Measurements from ENCODE around the gene PCK2.

The PCK2 gene

DNA sequence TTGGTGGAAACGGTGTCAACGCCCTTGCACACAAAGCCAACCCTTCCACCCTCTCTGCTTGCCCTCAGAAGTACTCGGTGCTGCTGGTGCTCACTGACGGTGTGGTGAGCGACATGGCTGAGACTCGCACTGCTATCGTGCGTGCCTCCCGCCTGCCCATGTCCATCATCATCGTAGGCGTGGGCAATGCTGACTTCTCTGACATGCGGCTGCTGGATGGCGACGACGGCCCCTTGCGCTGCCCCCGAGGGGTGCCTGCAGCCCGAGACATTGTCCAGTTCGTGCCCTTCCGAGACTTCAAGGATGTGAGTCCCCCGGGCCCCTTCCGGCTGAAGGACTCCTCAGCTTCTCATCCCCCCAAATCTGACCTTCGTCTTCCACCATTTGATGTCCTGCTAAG, 17.0 kb upstream of the PCK2 start:
- no peak for DNase-seq

DNA sequence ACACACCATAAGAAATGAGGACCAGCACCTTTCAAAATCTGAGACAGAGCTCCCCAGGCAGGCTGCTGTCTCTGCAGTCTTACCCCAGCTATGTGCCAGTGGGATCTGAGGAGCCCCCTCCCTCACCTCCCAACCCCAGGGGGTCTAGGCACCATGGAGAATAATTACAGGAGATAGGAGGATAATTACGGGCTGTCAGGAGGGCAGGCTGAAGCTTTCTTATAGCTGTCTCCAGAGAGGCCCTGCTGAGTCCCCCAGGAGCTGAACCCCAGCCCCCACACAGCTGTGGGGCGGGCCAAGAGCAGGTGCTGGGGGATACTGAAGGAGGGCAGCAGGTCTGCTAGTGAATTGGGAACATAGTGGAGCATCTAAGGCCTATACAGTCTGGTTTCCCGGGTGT, 16.0 kb upstream of the PCK2 start:
- no peak for DNase-seq

DNA sequence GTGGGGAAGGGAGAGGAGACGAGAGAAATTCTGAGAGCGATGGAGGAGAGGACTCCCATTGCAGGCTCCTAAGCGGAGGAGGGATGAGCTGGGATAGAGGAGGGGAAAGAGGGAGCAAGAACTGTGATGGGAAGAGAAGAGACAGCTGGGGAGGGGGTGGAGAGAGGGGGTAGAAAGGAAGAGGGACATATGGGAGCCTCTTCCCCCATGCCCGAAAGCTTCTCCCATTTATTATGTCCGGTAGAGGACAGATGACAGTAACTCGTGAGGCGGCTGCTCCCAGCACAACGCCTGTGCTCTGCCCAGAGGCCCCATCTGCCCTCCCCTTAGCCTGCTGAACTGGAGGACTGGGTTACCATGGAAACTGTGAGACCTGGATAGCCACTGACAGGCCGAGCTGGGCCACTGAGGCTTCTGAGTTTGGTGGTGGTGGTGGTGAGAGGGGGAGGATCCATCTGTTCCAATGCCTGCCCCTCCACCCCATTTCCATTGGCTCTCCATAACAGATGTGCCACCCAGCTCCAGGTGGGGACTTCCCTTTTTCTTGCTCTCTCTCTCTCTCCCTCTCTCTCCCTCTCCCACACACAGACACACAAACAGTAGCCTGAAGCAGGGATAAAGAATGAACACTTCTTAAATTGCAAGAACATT, 14.5 kb upstream of the PCK2 start:
- no peak for DNase-seq

DNA sequence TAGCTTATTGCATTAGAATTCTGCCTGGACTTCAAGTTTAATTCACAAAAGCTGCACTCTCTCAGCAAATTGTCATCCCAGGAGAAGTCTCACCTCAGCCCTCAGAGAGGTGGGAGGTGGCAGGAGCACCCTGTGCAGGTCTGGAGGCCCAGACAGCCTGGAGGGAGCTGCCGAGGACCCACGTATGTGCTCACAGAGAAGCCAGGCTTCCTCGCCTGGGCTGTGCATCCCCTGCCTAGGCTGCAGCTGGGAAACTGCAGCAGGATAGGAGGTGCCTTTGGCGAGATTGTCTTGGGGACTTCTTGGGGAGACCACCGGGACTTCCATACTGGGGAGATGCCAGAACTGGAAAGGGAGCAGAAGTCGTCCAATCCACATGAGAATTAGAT, 14.0 kb upstream of the PCK2 start:
- DNase-seq, result no peak

DNA sequence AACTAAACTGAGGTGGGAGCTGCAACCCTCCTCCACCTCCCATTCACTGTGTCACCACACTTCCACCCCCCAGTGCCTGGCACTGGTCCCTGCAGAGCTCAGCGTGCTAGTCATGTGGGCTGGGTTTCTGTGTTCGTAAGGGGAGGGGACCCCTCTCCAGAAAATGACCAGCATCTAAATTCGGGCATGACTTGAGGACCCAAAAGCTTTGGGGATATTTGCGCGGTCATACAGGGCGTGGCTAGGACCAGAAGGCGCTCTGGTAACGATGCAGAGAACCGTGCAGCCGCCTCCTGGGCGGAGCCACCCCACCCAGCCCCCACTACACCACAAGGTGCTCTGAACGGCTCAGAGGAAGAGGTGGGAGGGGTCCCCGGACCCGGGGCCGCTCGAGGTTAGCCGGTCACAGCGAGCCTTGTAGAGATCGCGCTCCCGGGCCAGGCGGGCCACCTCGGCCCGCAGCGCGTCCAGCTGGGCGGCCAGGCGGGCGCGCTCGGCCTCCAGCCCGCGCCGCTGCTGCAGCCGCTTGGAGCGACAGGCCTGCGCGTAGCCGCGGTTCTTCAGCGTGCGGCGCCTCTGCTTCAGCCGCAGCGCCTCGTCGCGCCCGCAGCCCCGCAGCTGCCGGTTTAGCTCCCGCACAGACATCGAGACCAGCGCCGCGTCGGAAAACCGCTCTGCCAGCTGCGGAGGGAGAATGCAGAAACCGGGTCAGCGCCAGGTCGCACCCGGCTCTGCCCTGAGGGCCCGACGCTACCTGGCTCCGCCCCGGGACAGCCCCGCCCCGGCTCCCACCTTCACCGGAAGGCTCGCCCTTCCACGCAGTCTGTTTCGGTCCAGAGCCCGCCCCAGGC, 13.0 kb upstream of the PCK2 start:
- peak; percentile 4 to 35 for DNase-seq

DNA sequence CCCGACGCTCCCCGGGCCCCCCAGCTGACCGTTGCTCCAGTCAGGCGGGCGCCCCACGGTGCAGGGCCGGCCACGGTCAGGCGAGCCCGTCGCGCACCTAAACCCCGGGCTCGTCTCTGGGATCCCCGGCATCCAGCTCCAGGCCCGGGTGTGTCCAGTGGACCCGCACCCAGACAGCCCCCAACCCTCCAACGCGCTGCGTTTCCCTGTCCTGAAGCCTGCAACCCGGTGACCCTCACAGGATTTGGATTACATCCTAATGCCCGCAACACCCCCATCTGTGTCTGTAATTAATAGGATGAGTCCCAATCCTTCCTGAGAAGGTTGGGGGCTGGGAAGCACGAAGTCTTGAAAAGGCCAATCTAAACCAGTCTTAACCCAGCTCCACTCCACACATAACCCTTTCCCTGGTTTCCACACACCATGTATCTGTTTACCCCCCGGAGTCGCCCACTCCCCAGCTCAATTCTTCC, 12.3 kb upstream of the PCK2 start:
- no peak for DNase-seq

DNA sequence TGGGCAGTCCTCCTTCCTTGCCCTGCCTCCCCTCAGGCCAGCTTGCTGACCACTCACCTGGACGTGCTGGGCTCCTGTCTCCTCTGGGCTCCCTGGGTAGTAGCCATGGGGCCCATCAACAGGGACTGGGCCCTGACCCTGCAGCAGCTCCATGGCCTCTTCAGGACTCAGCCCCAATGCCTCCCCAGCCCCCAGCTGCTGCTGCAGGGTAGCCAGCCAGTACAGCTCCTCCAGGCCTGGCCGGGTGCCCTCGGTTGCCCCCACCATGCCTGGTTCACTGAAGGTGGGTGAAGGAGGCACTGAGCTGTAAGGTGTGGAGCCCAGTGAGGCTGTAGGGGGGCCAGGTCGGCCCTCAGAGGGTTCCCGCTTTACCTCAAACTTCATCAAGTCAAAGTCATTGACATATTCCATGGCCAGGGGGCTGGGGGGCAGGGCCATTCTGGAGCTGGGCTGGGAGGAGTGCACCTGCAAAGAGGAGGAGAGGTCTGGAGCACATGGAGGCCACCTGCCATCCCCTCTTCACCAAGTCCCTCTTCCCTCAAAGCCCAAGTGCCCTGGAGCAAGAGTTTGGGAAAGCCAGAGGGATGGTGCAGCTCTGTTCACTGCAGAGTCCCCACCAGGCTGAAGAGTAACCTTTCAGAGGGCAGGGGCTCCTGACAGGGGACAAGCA, 11.6 kb upstream of the PCK2 start:
- DNase-seq, result no peak

DNA sequence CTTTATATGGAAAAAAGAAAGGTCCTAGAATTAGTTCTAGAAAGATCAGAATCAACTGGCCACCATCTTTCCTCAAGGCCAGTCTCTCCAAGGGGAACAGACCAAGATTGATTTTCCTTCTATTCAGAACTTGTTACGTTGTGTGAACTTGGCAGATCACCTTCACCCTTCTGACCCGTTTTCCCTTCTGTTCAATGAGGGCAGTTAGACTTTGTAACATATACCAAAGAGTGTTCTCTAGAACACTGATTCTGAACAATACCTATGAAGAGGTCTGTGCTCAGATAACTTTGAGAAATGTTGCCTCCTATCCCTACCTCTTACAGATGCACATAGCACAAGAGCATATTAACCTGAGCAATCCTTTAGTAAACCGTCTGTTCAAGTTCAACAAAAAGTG, 10.6 kb upstream of the PCK2 start:
- no peak for DNase-seq

DNA sequence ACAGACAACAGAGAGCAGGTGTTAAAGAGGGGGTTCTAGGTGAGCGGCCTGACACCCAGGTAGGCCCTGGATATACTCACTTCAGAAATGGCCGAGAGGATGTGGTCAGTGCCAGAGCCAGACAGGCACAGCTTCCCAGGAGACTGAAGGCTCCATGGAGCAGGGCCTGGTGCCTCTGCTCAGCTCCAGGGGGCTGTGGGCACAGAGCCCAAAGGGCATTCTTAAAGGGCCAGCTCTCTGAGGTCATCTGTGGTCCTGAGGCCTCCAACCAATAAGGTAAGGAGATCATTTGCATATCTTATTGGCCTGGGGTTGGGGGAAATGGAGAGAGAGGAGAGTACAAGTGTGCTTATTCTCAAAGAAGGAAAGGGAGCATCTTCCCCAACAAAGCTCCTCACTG, 9.7 kb upstream of the PCK2 start:
- no peak for DNase-seq

DNA sequence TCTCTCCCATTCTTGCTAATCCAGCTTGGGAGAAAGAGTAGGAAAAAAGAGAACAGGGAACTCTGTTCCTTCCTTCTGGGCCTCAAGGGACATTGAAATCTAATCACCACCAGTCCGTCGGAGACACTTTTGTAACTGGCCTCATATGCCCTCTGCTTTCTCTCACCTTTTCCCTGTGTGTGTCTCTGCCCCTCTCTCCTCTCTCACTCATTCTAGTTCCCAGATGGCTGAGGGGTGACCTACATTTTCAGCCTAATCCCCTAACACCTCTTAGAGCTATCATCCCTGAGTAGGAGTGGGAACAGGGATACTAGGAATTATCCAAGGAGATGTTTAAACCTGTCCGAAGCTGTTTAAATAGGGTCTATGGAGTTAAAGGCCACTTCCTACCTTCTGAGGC, 8.9 kb upstream of the PCK2 start:
- no peak for DNase-seq

DNA sequence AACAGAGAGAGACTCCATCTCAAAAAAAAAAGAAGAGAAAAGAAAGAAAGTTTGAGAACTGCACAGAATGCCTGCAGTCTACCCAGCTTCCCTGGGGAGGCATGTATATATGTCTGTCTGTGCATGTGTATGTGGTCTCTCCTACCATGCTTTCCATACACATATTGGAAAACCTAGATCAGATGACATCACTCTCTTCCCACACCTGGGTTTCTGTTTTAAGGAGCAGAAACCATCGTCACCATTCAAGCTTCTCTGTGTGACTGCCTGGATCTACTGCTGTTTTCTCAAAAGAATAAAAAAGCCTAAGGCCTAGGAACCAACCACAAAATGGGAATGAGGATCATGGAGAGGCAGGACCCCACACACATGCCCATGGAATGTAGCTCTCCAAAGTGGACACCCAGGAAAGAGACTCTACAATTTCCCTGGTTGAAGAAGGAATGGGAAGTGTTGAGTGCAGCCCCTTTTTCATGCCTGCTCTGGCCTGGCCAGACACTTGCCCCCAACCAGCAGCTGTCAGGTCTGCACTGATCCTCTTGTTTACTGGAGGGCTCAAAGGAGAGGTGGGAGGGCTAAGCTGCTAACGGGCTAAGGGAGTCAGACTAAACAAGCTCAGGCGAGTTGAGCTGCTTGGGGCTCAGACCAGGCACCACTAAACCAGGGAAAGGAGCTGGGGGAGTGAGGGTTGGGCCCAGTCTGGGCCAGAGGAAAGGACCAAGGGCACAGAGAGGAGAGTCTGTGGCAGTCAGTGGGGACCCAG, 7.7 kb upstream of the PCK2 start:
- no peak for DNase-seq

DNA sequence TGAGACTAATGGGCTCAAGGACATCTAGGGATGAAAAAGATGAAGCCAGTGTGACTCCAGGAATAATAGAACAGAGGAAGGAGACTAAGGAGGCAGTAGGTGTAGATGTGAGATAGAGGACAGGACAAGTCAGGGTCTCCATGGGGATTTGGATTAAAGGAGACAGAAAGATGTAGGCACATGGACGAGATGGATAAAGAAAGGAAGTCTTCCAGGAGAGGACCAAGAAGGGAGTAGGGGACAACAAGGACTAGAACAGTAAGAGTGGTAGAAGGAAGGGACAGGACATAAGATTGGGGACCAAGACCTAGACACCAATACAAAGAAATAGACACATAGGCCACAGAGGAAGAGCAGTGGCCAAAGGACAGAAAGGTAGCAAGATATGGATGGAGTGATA, 7.1 kb upstream of the PCK2 start:
- no peak for DNase-seq

DNA sequence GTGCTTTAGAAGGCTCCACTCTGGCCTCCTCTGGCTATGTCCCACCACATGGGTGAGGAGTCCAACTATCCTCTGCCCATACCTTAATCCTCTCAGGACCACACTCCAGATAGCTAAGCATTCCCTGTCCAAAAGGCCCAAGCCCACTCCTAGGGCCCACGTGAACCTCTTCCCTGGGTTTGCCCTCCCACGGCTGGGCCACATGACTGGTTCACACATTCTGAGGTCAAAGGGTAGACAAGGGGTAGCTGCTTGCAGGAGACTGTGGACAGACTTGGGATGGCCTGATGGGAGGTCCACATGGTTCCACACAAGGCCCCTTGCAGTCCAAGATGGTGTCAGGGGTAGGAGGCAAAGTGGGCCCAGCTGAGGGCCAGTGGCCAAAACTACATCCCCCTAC, 6.0 kb upstream of the PCK2 start:
- DNase-seq, result no peak

DNA sequence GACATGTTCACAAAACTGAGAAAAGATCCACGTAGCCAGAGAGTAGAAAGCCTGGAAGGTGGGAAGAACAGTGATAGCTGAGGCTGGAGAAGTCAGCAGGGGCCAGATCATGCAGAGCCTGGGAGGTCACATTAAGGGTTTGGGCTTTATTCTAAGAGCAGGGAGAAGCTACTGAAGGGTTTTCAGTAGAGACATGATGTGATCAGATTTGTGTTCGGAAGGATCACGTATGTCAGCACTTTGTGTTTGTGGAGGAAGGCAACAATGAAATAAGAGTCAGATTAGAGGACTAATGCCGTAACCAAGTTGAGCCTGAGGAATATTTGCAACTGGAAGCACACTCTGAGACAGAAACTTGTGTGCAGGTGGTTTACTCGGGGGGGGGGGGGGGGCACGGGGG, 4.2 kb upstream of the PCK2 start:
- no peak for DNase-seq

DNA sequence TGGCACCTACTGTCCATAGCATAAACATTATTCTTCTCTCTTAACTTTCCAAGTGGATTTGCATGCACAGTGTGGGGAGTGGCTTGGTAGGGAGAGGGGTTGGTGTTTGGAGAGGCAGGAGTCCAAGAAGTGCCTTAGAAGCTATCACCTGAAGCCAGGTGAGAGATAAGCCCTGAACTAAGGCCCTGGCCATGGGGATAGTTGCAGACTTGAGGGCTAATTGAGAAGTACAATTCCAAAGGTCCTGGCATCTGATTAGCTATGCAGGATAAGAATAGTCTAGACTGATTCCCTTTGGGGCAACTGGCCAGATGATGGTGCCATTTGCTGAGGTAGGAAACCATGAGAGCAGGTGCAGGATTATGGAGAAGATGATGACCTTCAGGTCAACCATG, 2.0 kb upstream of the PCK2 start:
- DNase-seq, result no peak

DNA sequence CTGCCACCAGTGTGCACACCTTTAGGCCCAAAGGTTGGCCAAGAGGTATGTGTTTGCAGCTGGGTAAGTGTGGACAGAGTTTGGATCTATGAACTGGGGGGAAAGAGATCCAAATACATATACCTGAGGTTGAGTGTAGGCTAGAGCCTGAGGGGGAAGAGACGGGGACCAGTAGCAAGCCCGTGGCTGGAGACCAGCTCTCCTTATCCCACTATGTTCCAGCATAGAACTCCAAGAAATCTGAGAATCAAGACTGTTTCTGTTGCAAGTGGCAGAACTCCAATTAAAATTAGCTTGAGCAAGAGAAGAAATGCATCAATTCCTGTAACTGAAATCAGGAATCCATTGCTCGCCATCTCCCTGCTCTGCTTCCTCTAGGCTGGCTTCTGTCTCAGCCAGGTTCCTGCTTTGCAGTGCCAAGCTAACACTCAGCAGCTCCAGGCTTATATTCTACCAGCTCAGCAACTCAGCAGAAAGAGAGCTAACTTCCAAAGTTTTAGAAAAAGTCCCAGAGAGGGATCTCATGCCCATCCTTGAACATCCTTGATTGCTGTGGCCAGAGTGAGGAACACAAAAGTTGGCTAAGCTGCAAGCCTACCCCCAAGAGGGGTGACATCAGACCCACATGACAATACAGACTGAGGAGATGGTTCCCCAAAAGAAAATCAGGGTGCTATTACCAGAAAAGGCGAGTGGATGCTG, 1.5 kb upstream of the PCK2 start:
- peak; percentile 79 to 91 for DNase-seq

DNA sequence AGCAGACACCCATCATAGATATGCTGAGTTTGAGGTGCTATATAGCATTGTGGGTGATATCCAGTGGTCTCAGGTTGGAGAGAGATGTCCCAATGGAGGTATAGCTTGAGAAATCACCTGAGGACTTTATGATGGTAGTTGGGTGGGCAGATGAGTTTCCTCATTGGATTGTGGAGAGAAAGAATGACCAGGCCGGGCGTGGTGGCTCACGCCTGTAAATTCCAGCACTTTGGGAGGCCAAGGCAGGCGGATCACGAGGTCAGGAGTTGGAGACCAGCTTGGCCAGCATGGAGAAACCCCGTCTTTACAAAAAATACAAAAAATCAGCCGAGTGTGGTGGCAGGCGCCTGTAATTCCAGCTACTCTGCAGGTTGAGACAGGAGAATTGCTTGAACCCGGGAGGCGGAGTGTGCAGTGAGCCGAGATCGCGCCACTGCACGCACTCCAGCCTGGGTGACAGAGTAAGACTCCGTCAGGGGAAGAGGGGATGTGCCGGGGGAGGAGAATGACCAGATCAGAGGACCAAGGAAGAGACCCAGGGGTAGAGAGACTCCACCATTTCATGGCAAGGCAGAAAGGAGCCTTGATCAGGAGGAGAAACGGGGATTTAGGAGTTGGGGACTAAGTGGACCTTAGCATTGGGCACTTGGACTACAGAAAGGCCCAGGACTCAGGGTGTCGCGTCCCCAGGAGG, 757 bp upstream of the PCK2 start:
- no peak for DNase-seq

DNA sequence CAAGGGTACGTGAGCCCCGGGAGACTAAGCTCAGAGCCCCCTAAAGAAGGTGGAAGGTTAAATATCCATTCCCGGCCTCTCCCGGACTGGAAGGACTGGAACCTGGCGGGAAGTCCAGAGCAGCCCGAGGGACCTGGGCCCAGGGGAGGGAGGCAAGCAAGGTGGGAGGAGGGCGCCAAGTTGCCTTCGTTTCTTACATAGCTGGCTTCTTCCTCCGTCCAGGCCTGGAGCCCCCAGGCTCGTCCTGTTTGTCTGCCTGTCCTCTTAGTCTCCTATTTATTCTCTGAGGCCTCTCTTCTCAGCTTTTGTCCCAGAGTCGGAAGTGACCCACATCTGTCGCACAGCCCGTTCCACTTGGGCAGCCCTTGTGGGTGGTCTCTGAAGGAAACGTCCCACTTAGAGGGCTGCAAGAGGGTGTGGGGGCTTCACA, 745 bp downstream of the PCK2 start:
- peak in 1 of 2 donors; percentile 10 for DNase-seq

DNA sequence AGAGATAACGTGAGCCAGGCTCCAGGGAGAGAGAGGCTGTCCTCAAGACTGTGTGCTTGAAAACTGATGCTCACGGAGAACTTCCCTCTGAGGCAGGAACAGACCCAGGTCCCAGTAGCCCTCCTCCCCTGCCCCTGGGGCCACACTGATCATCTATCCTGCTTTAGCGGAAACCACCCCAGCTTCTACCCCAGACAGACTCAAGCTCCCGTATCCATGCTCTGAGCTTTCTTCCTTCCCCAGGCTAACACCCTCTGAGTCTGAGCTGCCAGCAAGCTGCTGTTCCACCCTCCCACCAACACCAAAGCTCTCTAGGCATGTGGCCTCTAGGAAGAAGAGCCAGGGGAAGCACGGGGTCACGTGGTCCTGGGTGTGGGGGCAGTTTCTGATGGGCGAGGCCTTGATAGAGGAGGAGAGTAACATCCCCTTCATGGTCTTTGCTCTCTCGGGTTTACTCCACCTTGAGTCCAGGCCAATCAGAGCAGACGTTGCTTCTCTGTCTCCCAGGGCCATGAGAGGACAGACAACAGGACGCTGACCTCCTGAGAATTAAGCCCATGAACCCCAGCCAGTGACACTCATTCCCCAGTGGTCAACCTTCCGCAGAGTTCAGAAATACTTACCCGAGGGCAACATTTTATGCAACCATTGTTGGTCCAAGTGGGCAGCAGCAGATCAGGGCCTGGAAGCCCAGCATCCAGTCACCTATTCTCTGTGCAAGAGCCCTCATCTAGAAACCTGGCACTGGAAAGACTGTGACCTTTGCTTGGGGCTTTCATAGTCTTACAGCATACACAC, 1.4 kb downstream of the PCK2 start:
- DNase-seq, result peak; percentile 93 to 94

DNA sequence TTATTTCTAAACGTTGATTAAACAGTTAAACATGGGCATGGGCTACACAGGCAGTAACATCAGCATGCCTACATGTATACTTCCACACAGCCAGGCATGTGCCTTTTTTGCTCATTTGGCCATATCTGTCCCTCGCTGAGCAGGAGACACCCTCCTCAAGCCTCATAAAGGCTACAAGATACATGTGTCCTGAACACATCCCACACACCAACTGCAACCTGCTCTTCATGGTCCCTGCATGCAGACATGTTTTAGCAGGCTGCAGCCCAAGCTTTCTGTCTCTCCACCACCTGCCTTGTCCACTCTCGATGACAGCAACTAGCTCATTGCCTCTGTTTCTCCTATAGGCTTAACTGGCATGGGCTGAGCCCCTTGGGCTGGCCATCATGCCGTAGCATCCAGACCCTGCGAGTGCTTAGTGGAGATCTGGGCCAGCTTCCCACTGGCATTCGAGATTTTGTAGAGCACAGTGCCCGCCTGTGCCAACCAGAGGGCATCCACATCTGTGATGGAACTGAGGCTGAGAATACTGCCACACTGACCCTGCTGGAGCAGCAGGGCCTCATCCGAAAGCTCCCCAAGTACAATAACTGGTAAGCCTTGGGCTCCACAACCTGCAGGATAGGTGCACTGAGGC, 2.6 kb downstream of the PCK2 start:
- no peak for DNase-seq

All from inflammatory macrophage (primary cell).